NT2/D1 (cell line): Measurements from ENCODE around the gene CDH13.

Experiments
- YY1 ChIP-seq: IDR thresholded peaks from 2 replicates; pipeline ENCODE4 v1.6.1; 2011; ENCODE audit not compliant: insufficient read length, insufficient read depth
- ZNF274 ChIP-seq: IDR thresholded peaks from 2 replicates; pipeline ENCODE4 v1.6.1; 2011; ENCODE audit warnings: mild to moderate bottlenecking, low read depth, low read length

GRCh38 chr16:82892324-82892723 is 265.6 kb downstream of the CDH13 start:
- TF ChIP-seq ZNF274, result no peak
- TF ChIP-seq YY1, result no peak
